Measurements from ENCODE around the gene INPP5D.
"Not testable (repeated sequence)": the region's sequence is repeated elsewhere in the genome, so short reads cannot be mapped to it uniquely, and the experiment has no call there.

Gene INPP5D

DNA sequence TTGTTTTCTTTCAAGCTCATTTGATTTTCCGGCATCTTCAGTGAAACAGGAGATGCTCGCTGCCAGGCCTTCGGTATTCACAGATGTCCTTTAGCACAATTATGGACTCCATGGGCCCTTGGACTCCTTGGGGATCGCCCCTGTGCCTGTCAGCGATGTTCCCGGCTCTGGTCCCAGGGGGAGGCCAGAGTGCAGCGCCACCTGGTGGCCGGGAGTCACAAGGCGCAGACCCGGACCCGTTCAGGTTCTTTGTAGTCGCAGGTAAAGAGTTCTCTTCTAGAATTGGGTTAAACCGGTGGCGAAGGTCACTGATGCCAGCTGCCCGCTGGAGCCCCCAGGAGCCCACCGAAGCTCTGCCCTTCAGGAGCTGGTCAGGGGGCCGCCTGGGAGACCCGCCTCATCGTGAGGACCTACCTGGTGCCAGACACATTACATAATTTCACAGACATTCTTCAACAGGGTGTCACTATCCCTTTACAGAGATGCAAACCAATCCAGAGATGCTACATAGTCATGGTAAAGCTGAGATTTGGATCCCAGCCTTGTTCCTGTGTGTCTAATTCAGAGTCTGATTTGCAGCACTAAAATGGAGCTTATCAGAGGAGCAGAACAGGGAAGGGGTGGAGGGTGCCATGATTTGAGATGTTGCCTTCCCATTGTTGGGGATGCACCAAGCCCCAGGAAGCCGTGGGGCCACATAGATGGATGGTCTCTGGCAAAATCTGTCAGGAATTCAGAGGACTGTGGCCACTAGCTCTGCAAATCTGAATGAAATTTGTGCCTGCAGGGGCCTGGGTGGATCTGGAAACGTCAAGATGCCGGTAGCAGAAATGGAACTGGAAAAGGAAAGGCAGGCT is 6.0 kb upstream of the INPP5D start:
- DNase-seq (ENCODE audit: low spot score), result peak; percentile 76

DNA sequence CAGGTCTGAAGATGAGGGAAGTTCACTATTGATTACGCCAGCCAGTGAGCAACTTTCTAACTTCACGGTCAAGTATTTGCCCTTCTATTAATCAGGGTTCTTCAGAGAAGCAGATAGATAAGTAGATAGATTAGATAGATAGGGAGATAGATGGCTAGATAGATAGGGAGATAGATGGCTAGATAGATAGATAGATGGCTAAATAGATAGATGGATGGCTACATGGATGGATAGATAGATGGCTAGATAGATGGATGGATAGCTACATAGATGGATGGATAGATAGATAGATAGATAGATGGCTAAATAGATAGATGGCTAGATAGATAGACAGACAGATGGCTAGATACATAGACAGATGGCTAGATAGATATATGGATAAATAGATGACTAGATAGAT is 4.8 kb upstream of the INPP5D start:
- DNase-seq (ENCODE audit: low spot score), result no peak

DNA sequence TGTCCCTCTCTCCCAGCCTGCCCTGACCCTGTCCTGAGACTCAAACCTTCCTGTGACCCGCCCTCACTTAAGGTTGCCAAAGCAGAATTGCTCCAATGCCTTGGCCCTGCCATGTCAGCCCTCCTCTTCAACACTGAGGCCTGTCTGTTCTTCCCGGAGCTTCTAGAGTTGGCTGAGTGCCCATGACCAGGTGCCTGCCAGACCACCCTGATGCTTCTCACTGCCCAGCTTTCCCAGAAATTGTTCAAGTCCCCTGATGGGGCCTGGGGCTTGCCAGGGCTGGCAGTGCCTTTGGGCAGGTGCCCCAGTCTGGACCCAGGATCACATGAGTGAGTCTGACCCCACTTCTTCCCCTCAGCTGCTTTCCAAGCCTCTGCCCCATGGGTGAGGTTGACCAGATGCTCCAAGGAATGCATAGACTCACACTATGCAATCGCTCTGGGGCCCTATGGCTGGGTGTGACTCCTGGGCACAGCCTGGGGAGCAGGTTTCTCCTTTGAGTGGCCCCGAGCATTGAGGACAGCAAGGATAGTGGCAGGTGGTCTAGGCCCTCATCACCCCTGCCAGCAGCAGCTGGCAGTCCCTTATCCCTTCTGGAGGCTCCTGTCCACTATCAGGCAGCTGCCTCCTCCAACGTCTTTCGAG is 3.1 kb upstream of the INPP5D start:
- no peak for DNase-seq (ENCODE audit: low spot score)

DNA sequence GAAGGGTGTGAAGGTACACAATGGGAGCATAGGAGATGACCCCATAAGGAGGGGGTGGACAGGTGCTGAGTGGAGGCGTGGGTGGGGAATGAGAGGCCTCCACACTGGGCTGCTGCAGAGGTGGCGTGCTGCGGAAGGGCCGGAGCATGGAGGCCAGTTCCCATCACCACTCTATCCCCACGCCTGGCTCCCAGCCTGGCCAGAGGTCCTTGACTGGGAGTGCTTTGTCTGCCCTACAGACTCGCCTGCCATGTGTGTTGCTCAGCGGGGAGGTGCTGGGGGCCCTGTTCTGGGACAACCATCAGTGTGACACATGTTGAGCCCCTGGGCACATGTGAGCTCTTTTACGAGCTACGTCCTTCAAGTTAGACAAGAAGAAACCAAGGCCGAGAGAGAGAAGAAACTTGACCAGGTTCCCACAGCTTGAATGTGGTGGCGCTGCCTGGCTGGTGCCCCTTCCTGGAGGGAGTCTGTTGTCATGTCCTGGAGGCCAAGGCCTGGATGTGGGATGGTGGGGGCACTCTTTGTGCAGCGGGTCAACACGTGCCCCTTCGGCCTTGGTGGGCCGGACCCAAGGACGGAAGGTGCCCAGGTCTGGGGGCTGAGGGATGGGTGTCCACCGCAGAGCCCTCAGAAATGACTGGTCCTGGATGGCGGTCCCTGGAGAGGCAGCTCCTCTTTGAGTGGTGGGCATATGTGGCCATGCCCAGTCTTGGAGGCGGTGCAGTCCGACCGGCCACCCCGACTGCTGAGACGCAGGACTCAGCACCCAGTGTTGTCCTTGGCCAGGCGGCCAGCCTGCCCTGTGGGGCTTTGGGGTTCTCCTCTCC is 1.2 kb upstream of the INPP5D start:
- DNase-seq (ENCODE audit: low spot score), result no peak

DNA sequence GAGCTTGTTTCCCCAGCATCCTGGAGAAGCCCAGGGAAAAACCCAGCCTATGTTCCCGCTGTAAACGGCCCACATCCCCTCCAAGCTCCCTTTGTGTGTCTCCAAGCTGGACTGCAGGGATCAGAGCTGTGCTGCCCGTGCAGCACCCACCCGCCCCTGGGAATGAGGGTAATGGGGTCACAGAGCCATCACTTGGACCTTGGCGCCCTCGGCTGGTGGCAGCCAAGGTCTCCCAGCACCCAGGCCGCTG is 670 bp upstream of the INPP5D start:
- DNase-seq (ENCODE audit: low spot score), result no peak

DNA sequence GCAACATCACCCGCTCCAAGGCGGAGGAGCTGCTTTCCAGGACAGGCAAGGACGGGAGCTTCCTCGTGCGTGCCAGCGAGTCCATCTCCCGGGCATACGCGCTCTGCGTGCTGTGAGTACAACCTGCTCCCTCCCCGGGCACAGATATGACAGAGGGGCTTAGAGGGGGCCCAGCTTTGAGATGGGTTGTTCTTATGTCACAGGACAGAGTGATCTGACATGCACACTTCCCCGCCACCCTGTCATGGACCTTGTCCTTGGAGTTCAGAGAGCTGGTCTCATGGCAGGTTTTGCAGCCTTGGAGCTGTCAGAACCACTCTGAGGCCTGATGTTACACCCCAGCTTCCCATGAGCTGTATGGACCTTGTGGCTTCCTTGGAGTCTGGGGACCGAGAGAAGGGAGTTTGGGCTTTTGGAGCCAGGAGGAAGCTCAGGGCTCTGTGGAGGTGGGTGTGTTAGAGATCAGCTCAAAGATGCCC is 398 bp downstream of the INPP5D start:
- no peak for DNase-seq (ENCODE audit: low spot score)

DNA sequence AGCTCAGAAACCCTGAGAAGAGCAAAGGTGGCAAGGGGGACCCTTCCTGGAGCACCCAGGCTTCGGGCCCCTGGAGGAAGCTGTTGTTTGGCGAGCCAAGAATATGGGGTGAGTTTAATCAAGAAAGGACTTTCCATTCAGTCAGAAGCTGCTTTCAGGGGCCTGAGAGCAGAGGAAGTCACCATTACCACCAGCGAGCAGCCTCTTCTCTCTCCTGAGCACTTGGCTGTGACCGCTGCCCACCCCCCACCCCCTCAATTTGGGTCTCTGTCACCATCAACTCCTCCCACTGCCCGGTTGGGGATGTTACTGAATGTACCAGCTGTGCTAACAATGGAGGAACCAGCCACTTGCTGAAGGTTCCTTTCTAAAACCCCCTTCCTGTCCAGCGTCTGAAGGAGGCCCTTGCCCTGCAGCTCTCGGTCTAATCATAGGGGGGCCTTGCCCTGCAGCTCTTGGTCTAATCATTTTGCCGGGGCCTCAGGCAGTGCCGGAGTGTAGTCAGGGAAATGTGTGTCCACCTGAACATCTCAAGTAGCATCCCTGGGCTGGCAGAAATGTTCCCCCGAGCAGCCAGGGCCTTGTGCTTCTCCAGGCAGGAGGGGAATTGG is 943 bp downstream of the INPP5D start:
- no peak for DNase-seq (ENCODE audit: low spot score)

DNA sequence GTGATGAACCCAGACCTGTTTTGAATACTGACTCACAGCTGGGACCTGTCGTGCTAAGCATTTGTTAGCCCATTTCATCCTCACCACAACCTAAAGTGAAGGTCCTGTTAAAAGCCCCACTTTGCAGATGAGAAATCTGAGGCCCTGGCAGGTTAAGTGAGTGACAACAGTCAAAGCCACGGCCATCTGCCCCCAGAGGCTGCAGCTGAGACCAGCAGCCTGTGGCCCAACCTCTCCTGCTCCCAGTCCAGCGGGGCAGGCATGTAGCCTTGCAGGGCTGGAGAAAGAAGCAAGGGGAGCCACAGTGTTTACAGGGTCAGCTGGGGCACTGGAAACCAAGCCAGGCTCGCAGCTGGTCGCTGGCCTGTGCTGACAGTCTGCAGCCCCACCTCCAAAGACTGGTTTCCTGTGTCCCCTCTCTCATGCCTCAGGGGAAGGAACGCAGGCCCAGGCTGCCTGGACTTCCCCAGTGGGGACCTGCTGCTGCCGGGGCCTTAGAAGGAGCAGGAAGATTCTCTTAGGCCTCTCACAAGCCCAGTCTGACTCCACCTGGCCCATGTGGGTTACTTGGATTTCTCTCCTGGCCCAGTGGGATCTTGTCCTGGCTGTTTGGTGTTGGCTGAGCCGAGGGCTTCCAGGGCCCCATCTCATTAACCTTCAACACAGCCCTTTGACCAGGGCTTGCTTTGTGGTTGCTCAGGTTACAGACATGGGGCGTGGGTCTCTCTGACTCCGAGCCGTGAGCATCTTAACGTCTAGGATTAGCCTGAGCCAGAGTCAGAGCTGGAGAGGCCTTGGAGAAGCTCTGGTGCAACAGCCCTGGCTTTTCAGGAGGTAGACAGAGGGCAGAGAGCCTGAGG is 1.7 kb downstream of the INPP5D start:
- DNase-seq (ENCODE audit: low spot score), result no peak

DNA sequence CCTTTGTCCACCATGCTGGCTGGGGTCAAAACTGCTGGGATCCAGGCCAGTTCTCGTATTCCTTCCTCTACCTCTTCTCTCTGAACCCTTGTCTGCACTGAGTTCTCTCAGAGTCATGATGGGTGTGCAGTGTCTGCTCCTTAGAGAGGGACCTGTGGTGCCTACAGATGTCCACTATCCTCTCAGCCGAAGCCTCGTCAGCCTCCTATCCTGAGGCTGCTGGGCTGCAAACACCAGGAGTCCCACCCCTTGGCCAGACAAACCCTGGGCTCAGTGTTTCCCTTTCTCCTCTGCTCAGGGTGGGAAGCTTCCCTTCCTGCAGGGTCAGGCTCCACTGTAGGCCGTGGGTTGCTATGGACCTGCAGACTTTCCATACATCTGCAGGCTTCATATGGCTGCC is 2.3 kb downstream of the INPP5D start:
- no peak for DNase-seq (ENCODE audit: low spot score)

DNA sequence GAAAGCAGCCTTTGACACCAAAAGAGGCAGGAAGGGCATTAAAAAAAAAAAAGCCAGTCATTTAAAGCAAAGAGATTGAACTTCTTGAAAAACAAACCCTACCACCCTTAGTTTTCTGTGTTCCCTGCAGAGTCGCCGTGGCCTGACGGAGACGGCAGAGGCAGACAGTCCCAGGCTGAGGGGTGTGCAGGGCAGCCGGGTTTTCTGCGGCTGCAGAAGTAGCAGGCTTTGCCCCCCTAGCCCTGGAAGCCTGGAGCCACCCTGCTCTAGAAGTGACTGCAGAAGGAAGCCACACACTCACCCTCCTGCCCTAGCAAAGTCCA is 2.8 kb downstream of the INPP5D start:
- no peak for DNase-seq (ENCODE audit: low spot score)

DNA sequence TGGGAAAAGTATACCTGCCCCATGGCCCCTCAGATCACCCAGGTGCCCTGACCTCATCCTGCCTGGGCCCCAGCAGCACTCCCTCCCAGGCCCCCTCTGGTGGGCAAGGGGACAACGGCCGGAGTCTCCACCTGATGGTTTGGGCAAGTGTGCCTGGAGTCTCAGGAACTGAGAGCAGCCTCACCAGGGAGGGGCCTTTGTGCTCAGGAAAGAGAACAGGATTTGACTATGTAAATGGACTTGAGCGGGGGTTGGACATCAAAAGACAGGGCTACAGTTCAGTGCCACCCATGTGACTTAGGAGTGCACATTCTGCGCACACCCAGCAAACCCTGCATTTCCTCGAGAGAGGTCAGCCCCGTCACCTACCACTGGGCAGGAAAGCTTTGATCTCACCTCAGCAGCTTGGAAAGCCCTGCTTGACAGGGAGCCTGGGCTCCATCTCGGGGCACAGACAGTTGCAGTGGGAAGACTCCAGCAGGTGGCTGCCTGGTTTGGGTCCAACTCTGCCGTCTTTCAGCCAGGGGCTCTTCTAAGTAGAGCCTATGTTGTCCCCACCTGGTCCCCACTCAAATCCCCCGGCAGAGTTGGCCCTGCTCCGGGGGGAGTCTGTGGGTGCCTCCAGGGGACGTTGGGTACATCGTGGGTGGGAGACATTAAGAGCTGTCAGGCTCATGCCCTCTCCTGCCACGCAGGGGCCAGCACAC is 3.3 kb downstream of the INPP5D start:
- DNase-seq (ENCODE audit: low spot score), result no peak

DNA sequence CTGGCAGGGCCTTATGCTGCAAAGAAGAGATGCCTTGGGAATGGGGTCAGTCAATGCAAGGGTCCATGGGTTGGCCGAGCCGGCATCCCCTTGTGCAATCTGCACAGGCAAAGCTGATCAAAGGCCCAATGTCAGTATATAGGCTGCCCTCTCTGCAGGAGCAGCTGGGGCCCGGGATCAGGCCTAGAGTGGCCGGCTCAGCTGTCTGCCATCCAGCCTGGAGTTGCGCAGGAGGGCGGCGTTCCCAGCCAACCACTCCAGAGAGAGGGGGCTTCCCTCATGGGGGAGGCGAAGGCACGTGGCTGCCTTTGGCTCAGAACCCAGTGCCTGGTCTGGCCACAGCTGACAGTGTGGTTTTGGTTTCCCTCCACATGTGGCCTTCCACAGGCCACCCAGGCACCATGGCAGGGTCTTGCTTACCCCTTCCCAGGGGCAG is 3.9 kb downstream of the INPP5D start:
- no peak for DNase-seq (ENCODE audit: low spot score)

DNA sequence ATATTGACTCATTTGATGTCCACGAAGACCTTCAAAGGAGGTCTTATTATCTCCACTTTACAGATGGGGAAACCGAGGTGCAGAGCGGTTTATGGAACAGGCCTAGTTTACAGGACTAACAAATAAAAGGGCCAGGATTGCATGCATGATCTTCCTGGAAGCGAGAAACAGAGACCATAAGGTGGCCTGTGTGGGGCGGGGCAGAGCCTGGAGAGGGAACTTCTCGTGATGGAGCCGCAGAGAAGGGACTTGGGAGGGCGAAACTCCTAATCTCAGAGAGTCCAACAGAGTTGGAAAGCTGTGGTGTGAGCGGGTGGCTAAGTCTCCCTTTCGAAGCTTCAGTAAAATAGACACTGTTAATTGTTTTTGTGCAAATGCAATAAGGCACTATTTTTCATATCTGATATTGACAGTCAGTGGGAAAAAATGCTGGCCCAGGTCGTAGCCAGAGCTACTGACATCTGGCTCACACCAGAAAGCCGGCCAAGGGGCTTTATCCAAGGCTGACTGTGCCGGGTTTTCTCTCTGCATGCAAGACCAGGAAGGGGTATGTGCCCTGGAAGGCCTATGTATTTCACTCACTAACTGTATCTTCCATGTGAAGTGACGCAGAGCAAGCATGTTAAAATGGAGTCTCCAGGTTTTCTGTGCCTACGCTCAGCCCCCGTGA is 4.5 kb downstream of the INPP5D start:
- no peak for DNase-seq (ENCODE audit: low spot score)

DNA sequence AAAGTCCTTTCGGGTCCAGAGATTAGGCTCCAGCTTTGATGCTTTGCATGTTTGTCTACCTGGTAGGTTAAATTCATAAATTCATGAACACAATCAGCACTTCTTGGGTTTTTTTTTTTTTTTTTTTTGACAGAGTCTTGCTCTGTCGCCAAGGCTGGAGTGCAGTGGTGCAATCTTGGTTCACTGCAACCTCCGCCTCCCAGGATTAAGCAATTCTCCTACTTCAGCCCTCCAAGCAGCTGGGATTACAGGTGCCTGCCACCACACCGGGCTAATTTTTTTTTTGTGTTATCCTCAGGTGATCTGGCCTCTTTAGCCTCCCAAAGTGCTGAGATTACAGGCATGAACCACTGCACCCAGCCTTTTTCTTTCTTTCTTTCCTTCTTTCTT is 5.1 kb downstream of the INPP5D start:
- not testable (repeated sequence) for DNase-seq (ENCODE audit: low spot score)

DNA sequence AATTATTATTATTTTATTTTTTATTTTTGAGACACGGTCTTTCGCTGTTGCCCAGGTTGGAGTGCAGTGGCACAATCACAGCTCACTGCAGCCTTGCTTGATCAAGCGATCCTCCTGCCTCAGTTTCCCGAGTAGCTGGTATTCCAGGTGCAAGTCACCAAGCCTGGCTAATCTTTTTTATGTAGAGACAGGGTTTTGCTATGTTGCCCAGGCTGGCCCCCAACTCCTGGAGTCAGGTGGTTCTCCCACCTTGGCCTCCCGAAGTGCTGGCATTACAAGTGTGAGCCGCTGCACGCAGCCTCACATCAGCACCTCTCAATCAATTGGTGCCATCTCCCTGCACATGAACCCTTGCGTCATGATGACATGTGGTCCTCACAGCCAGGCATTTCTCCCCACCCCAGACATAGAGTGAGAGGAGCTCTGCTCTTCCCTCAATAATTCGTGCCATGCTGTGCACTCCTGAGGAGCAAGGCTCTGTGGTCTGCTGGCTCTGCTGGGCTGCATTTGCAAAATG is 5.9 kb downstream of the INPP5D start:
- no peak for DNase-seq (ENCODE audit: low spot score)

DNA sequence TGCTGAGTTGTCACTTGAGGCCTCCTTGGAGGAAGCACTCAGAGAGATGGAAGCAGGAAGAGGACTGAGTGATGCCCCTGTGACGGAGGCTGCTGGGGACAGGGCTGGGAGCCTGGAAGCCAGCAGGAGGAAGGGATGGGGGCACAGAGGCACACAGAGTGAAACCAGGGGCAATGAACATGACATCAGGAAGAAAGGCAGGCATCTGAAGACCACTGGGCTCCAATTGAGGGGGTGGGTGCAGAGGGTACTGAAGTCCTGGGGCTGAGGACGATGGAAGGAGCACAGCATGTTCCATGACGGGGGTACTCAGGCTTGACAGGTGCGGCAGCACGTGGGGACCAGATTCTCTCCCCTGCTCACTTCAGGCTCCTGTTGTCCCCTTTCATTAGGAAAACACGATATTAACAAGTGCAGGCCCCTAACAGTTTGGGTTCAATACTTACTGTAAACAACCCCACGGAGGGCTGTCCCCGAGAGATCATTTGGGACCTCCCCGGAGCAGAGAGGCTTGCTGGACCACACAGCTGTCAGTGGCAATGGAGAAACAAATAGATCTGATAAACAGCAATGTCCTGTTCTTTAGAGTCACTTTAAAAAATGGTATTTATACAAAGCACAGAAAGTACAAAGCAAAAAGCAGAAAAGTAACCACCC is 8.7 kb downstream of the INPP5D start:
- DNase-seq (ENCODE audit: low spot score), result no peak

DNA sequence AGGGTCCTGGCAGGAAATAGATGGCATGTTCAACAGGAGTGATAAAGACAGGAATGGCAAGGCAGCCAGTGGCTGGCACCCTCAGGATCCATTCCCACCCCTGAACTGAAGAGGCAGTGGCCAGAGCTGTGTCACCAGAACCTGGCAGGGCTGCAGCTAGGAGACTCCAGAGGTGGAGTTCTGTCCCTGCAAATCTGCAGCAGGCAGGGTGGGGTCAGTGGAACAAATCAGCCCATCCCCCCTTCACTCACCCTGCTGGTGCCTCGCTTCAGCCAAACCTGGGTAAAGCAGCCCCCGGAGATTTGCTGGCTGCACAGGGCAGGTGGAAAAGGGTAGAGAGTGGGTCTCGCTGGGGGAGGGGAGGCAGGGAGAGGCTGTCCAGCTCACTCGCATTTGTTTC is 12.7 kb downstream of the INPP5D start:
- DNase-seq (ENCODE audit: low spot score), result no peak

DNA sequence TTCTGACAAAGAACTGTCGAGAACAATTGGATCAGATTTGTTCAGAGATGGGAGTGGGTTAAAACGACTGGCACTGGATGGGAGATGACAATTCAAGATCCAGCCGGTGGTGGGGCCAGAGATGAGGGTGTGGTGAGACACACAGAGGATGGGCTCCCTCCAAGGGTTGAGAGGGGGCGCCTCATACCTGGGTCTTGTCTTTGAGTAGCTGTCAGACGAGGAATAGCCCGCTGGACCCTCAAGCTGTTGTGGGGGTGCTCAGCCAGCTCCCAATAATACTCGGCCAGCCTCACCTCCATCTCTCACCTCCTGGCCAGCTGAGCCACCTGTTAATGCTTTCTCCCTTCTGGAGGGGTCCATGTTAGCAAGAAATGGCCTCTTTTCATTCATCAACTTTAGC is 14.0 kb downstream of the INPP5D start:
- DNase-seq (ENCODE audit: low spot score), result no peak

DNA sequence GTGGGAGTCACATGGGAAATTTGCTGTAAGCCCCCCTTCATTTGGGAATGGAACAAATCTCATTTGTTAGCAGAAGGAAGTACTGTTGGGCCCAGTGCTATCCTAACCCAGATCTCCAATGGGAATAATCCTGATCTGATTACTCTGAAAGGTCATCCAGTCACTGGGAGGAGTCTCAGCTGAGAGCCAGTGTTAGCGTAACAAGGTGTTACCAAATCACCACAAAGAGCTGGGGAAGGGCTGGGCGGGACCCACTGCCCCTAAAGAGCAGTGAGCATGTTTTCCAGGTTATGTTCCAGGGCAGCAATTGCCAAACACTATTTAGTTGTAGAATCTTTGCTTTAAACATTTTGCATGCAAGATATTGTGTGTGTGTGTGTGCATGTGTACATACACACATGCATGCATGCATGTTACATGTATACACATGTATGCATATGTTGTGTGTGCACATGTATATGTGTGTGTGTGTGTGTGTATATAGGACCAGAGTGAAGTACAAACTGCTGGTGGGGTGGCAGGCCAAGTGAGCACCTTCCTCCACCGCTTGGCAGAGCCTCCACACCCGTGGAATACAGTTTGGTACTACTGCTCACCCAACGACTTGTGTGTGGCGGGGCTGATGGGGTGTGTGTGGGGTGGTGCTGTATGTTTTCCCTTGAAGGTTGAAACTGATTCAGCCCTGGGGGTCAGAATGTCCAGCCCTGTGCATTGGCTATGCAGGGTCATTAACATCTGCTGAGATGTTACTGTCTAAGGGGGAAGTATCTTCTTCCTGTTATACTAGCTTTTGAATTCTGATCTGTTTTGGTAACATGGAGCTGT is 15.2 kb downstream of the INPP5D start:
- no peak for DNase-seq (ENCODE audit: low spot score)
